ENCODE results near the gene XRCC6.

XRCC6 gene

GRCh38 chr22:41687901-41688364, 66.8 kb downstream of the XRCC6 start:
- peak; percentile 18 for DNase-seq (ENCODE audit: low spot score)

GRCh38 chr22:41688365-41689211, 67.5 kb downstream of the XRCC6 start, which contains the start of gene SNU13:
Gene SNU13, minus strand, starts transcription at chr22:41688867. Its CDS starts 71 bp downstream, at chr22:41688796.
- peak; percentile 86 for DNase-seq (ENCODE audit: low spot score)

DNA sequence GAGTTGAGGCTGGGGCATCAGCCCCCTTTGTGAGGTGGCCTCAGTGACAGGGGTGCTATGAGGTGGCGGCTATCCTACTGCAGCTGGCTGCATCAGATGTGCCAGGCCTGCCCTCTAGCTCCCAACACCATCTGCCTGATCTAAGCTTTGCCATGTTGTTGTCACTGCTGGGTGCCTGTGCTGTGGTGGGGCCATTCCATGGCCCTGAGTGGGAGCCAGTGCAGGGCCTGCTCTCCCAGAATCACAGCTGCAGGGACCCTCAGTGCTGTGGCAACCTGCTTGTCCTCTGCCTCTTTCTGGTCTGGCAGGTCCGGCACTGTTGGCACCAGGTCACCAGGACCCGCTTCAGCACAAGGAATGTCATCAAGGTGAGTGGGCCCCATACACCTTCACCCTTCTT, 69.4 kb downstream of the XRCC6 start:
- no peak for DNase-seq (ENCODE audit: low spot score)

DNA sequence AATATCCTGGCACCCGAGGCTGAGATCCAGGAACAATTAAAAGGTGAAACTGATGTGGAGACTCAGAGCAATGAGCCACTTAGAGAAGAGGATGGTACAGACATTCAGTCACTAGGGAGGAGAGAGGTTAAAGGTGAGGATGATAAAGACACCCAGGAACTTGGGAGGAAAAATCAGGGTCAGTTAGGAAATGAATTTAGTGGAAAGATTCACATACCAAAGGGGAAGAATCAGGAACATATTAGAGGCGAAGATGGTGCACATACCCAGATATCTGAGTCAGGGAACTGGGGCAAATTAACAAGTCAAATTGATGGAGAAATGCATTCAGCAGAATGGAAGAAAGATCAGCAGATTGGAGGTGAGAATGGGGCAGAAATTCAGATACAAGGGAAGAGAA, 74.1 kb downstream of the XRCC6 start:
- DNase-seq (ENCODE audit: low spot score): no peak

DNA sequence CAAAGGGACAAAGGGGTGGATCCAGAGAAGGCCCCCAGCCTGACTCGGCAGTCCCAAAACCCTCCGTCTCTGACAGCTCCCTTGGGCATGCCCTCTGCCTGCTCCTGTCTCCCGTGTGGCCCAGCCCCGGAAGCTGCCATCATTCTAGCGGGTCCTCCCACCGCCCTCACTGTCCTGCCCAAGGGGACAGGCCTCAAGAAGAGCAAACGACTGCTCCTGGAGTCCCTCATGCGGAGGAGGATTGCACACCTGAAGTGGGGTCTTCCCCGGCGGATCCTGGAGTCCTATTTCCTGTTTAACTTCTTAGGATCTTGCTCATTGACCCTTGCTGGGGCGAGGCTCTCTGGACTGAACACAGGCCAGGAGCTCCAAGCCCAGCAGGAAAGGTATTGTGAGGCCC, 75.6 kb downstream of the XRCC6 start:
- DNase-seq (ENCODE audit: low spot score): no peak

GRCh38 chr22:41697126-41697775, 76.2 kb downstream of the XRCC6 start:
- DNase-seq (ENCODE audit: low spot score): peak; percentile 82

GRCh38 chr22:41699264-41700107, 78.4 kb downstream of the XRCC6 start, which contains the start of gene MEI1:
Gene MEI1, plus strand, starts transcription at chr22:41699503. Its CDS starts 36 bp downstream, at chr22:41699539.
- DNase-seq (ENCODE audit: low spot score): peak; percentile 78

DNA sequence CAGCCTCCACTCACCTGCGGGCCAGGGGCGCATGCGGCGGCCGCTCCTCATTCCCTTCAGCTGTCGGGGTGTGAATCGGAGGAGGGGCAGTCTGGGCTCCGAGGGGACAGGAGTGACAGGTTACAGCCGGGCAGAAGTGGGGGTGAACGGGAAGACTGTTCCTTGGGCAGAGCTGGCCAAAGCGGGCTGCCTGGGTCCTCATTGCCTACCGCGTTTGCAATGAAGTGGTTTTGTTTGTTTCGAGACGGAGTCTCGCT, 78.9 kb downstream of the XRCC6 start:
- DNase-seq (ENCODE audit: low spot score): no peak

DNA sequence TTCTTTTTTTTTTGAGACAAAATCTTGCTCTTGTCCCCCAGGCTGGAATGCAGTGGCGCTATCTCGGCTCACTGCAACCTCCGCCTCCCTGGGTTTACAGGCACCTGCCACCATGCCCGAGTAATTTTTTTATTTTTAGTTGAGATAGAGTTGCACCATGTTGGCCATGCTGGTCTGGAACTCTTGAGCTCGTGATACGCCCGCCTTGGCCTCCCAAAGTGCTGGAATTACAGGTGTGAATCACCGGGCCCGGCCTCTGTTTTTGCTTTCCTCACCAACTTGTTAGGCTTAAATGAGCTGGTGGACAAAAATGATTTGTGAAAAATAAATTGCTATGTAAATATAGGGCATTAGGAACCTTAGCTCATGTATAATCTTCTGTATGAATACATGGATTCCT, 81.7 kb downstream of the XRCC6 start:
- DNase-seq (ENCODE audit: low spot score): no peak

GRCh38 chr22:41709341-41709740, 88.2 kb downstream of the XRCC6 start:
- no peak for DNase-seq (ENCODE audit: low spot score)

DNA sequence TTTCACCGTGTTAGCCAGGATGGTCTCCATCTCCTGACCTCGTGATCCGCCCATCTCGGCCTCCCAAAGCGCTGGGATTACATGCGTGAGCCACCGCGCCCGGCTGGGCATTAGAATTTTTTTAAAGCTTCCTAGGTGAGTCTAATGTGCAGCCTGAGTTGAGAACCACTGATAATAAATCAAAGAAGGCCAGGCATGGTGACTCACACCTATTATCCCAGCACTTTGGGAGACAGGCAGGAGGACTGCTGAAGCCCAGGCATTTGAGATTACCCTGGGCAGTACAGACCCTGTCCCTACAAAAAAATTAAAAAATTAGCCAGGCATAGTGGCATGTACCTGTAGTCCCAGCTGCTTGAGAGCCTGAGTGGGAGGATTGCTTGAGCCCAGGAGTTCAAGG, 91.9 kb downstream of the XRCC6 start:
- DNase-seq (ENCODE audit: low spot score): no peak

Measured in globus pallidus (tissue), 1 donor.